ENCODE data around the gene XRCC5. TPM values are rescaled to one million over a fixed set of nuclear protein-coding genes. Genes with fewer than 3 reads are reported as not detected.

XRCC5 gene
- total RNA-seq, 1 donor from 2014 or later = 185 TPM

DNA sequence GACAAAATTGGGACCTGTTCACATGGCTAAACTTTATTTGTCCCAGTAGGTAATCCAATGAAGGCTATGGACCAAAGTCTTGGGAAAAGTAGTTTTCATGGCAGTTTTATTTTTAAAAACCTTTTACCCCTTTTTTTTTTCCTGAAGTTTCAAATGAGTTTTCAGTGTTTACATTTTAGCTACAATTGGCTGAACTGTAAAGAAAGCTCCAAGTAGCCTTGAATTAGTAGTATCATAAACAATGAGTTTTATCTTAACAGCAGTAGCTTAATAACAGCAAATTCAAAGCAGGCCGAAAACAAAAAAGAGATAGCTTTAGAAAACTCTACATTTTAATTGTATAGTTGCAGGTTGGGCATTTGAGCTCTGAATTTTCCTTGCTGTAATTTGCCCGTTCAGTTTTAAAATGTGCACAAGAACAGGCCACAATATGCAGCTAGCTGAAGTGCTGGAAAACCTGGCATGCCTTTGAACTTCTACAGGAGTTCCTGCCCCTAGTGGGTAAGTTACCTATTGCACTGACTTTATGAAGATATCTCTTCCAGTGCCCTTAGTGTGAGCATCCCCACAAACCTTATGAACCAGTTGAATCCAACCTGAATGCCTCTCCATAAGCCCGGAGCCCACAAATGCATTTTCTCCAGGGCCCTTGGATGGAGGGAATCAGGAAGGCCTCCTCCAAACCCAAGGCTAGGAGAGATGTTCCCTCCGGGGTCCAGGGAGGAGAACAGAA lies 106.7 kb downstream of the XRCC5 start:
- DNase-seq (ENCODE audit: low read depth) (peak; percentile 38), FAIRE-seq (no peak)
- TF ChIP-seq CTCF (IDR thresholded peaks at IDR 0.05; ENCODE audit: insufficient read depth, low read length, severe bottlenecking) = peak; percentile 55
- H3K27me3 ChIP-seq (ENCODE audit: control insufficient read depth, insufficient read depth, low read length) = no peaks in the 10 kb centered on the region
- no peaks in the 10 kb centered on the region for H3K36me3 ChIP-seq (ENCODE audit: control insufficient read depth, insufficient read depth, low read length)
- no peak overlapping the region for H3K4me3 ChIP-seq (ENCODE audit: low read depth, low read length)

GRCh38 chr2:216216951-216217903 lies 108.1 kb downstream of the XRCC5 start:
- FAIRE-seq (no peak), DNase-seq (ENCODE audit: low read depth) (peak; percentile 55)
- Histone ChIP-seq H3K36me3 (ENCODE audit: control insufficient read depth, insufficient read depth, low read length) (no peaks in the 10 kb centered on the region), H3K4me3 (ENCODE audit: low read depth, low read length) (no peak overlapping the region), H3K27me3 (ENCODE audit: control insufficient read depth, insufficient read depth, low read length) (no peaks in the 10 kb centered on the region)
- TF ChIP-seq CTCF (IDR thresholded peaks at IDR 0.05; ENCODE audit: insufficient read depth, low read length, severe bottlenecking) = no peak

- no peak for DNase-seq (ENCODE audit: low read depth)
- no peaks in the 10 kb centered on the region for H3K36me3 ChIP-seq (ENCODE audit: control insufficient read depth, insufficient read depth, low read length)
- no peak for TF ChIP-seq CTCF (IDR thresholded peaks at IDR 0.05; ENCODE audit: insufficient read depth, low read length, severe bottlenecking)
- H3K4me3 ChIP-seq (ENCODE audit: low read depth, low read length) = no peak overlapping the region
- no peaks in the 10 kb centered on the region for H3K27me3 ChIP-seq (ENCODE audit: control insufficient read depth, insufficient read depth, low read length)
- FAIRE-seq = no peak
Observed at GRCh38 chr2:216217904-216218260, 108.7 kb downstream of the XRCC5 start.

- Histone ChIP-seq H3K36me3 (ENCODE audit: control insufficient read depth, insufficient read depth, low read length) (no peaks in the 10 kb centered on the region), H3K27me3 (ENCODE audit: control insufficient read depth, insufficient read depth, low read length) (no peaks in the 10 kb centered on the region), H3K4me3 (ENCODE audit: low read depth, low read length) (no peak overlapping the region)
- FAIRE-seq (no peak), DNase-seq (ENCODE audit: low read depth) (no peak)
- no peak for TF ChIP-seq CTCF (IDR thresholded peaks at IDR 0.05; ENCODE audit: insufficient read depth, low read length, severe bottlenecking)
Observed at GRCh38 chr2:216219861-216220260, 110.7 kb downstream of the XRCC5 start.

GRCh38 chr2:216220976-216221375 lies 111.8 kb downstream of the XRCC5 start:
- Histone ChIP-seq H3K36me3 (ENCODE audit: control insufficient read depth, insufficient read depth, low read length) (no peaks in the 10 kb centered on the region), H3K27me3 (ENCODE audit: control insufficient read depth, insufficient read depth, low read length) (no peaks in the 10 kb centered on the region), H3K4me3 (ENCODE audit: low read depth, low read length) (no peak overlapping the region)
- DNase-seq (ENCODE audit: low read depth) (no peak), FAIRE-seq (no peak)
- no peak for TF ChIP-seq CTCF (IDR thresholded peaks at IDR 0.05; ENCODE audit: insufficient read depth, low read length, severe bottlenecking)
